H1 (cell line): ENCODE results near the gene ZBTB7B. TPM values are rescaled to one million over a fixed set of nuclear protein-coding genes. Genes with fewer than 3 reads are reported as not detected.

Experiments used
- CTCF ChIA-PET: fragments of 300-600 bp; sonication (Branson Sonifier 250); formaldehyde crosslinking; loops from one replicate; lab custom pipeline; 2021; ENCODE audit not compliant: partially characterized antibody; lab: Charles Lee
- POLR2A ChIA-PET: fragments of 300-600 bp; sonication (Branson Sonifier 250); formaldehyde crosslinking; loops from one replicate; lab custom pipeline; 2021; ENCODE audit warnings: inconsistent platforms; ENCODE audit not compliant: partially characterized antibody; lab: Charles Lee
- DNase-seq, 2 experiments: peaks; one replicate each; pipeline versions ENCODE4 v3.0.0 to v3.0.0-alpha.2; 2010 to 2022; ENCODE audit warnings: low spot score in 2 of 2, low read depth in 1 of 2, mixed read lengths in 1 of 2
- FAIRE-seq: peaks from 2 replicates; lab custom pipeline; 2011; peaks lifted over from hg19 to GRCh38; lab: Jason Lieb, UNC
- H2AFZ ChIP-seq: 2 replicates; pipeline ENCODE4 v1.8.1; 2012; ENCODE audit warnings: low read length, inconsistent platforms
- H2AK5ac ChIP-seq: 2 replicates; pipeline ENCODE4 v1.6.1; 2013; ENCODE audit warnings: low read depth, low read length
- H2BK120ac ChIP-seq: replicated peaks from 2 replicates; pipeline ENCODE3; 2013; ENCODE audit warnings: low read depth, low read length, inconsistent platforms
- H2BK12ac ChIP-seq: 2 replicates; pipeline ENCODE4 v1.6.1; 2013; ENCODE audit warnings: low read depth, low read length
- H2BK15ac ChIP-seq: 2 replicates; pipeline ENCODE4 v1.6.1; 2013; ENCODE audit warnings: low read length
- H2BK20ac ChIP-seq: 2 replicates; pipeline ENCODE4 v1.6.1; 2013; ENCODE audit warnings: low read length
- H2BK5ac ChIP-seq: 2 replicates; pipeline ENCODE4 v1.6.1; 2013; ENCODE audit warnings: low read depth, low read length
- H3K14ac ChIP-seq: 2 replicates; pipeline ENCODE4 v1.6.1; 2013; ENCODE audit warnings: inconsistent platforms; ENCODE audit not compliant: insufficient read length
- H3K18ac ChIP-seq: 2 replicates; pipeline ENCODE4 v1.6.1; 2013; ENCODE audit warnings: low read length; ENCODE audit errors: extremely low read depth
- H3K23ac ChIP-seq: 2 replicates; pipeline ENCODE4 v1.6.1; 2013; ENCODE audit warnings: inconsistent platforms; ENCODE audit not compliant: insufficient read length
- H3K23me2 ChIP-seq: 2 replicates; pipeline ENCODE4 v1.6.1; 2013; ENCODE audit warnings: low read depth, low read length
- H3K27ac ChIP-seq: 2 replicates; pipeline ENCODE4 v1.6.1; 2011; ENCODE audit warnings: low read depth, low read length, inconsistent platforms
- H3K27me3 ChIP-seq, 4 experiments: replicated peaks in 1 of 4; 1 replicate in 1 of 4; 2 replicates in 3 of 4; pipeline versions ENCODE4 v1.6.1 to v1.8.1; 2011 to 2013; ENCODE audit warnings: low read length in 3 of 4, mild to moderate bottlenecking in 3 of 4, inconsistent platforms in 2 of 4, mixed read lengths in 2 of 4, moderate library complexity in 1 of 4; ENCODE audit not compliant: control insufficient read depth in 3 of 4, insufficient read depth in 3 of 4; ENCODE audit errors: extremely low read depth in 1 of 4
- H3K36me3 ChIP-seq, 4 experiments: 2 replicates each; pipeline versions ENCODE4 v1.6.1 to v1.8.1; 2011 to 2013; ENCODE audit warnings: mild to moderate bottlenecking in 4 of 4, low read length in 3 of 4, moderate library complexity in 2 of 4, control low read depth in 1 of 4, inconsistent platforms in 1 of 4; ENCODE audit not compliant: insufficient read depth in 4 of 4, control insufficient read depth in 2 of 4
- H3K4ac ChIP-seq: replicated peaks from 2 replicates; pipeline ENCODE3; 2013; ENCODE audit warnings: low read length, low read depth, mixed read lengths, inconsistent platforms; ENCODE audit not compliant: insufficient read length
- H3K4me1 ChIP-seq, 4 experiments: replicated peaks in 1 of 4; 1 replicate in 1 of 4; 2 replicates in 3 of 4; pipeline versions ENCODE4 v1.6.1 to v1.8.1; 2011 to 2013; ENCODE audit warnings: low read length in 3 of 4, inconsistent platforms in 2 of 4, mixed read lengths in 1 of 4; ENCODE audit not compliant: insufficient read depth in 4 of 4, control insufficient read depth in 3 of 4
- H3K4me2 ChIP-seq, 2 experiments: 2 replicates each; pipeline versions ENCODE4 v1.6.1 to v1.8.1; 2011 to 2013; ENCODE audit warnings: low read depth in 2 of 2, low read length in 2 of 2, control low read depth in 1 of 2, inconsistent platforms in 1 of 2, mild to moderate bottlenecking in 1 of 2; ENCODE audit not compliant: insufficient read depth in 1 of 2
- H3K4me3 ChIP-seq, 4 experiments: fragments of 200-600, 300-600 bp in 1 of 4; sonication (generic), shearing (Covaris generic), sonication (Bioruptor Twin) in 1 of 4; 2 replicates each; pipeline versions ENCODE4 v1.5.1 to v1.8.1; 2011 to 2016; ENCODE audit warnings: low read length in 4 of 4, low read depth in 3 of 4, control low read depth in 2 of 4, inconsistent platforms in 2 of 4, mild to moderate bottlenecking in 2 of 4, mixed read lengths in 1 of 4, moderate library complexity in 1 of 4; ENCODE audit not compliant: insufficient read depth in 2 of 4; ENCODE audit errors: extremely low read depth in 1 of 4
- H3K56ac ChIP-seq: replicated peaks from 2 replicates; pipeline ENCODE3; 2013; ENCODE audit warnings: low read depth, mild to moderate bottlenecking, mixed read lengths, low read length, inconsistent platforms; ENCODE audit not compliant: insufficient read length
- H3K79me1 ChIP-seq: 2 replicates; pipeline ENCODE4 v1.6.1; 2013; ENCODE audit warnings: low read depth, low read length, control low read depth
- H3K79me2 ChIP-seq, 2 experiments: 2 replicates each; pipeline versions ENCODE4 v1.6.1 to v1.8.1; 2012 to 2013; ENCODE audit warnings: low read length in 2 of 2, mild to moderate bottlenecking in 2 of 2, inconsistent platforms in 1 of 2; ENCODE audit not compliant: insufficient read depth in 2 of 2, control insufficient read depth in 1 of 2
- H3K9ac ChIP-seq, 4 experiments: replicated peaks in 1 of 4; 1 replicate in 1 of 4; 2 replicates in 3 of 4; pipeline versions ENCODE4 v1.6.1 to v1.8.1; 2011 to 2013; ENCODE audit warnings: low read depth in 3 of 4, low read length in 3 of 4, control low read depth in 2 of 4, mild to moderate bottlenecking in 2 of 4, moderate library complexity in 2 of 4, inconsistent platforms in 1 of 4; ENCODE audit errors: extremely low read depth in 1 of 4
- H3K9me3 ChIP-seq, 2 experiments: 2 replicates each; pipeline versions ENCODE4 v1.6.1 to v1.8.1; 2012 to 2013; ENCODE audit warnings: mild to moderate bottlenecking in 2 of 2, moderate library complexity in 2 of 2, control low read depth in 1 of 2, inconsistent platforms in 1 of 2, low read depth in 1 of 2, low read length in 1 of 2, mixed read lengths in 1 of 2; ENCODE audit not compliant: insufficient read depth in 2 of 2
- H4K20me1 ChIP-seq, 2 experiments: replicated peaks in 1 of 2; 2 replicates each; pipeline versions ENCODE3 to v1.8.1; 2011 to 2013; ENCODE audit warnings: inconsistent platforms in 2 of 2, low read length in 2 of 2, mild to moderate bottlenecking in 1 of 2; ENCODE audit not compliant: insufficient read depth in 2 of 2, control insufficient read depth in 1 of 2
- H4K5ac ChIP-seq: 2 replicates; pipeline ENCODE4 v1.6.1; 2013; ENCODE audit warnings: low read length, low read depth, mixed read lengths, inconsistent platforms; ENCODE audit not compliant: insufficient read length
- H4K8ac ChIP-seq: 2 replicates; pipeline ENCODE4 v1.8.0; 2013; ENCODE audit warnings: mild to moderate bottlenecking, moderate library complexity, low read length, inconsistent platforms; ENCODE audit not compliant: insufficient read depth; ENCODE audit errors: extremely low read depth
- H4K91ac ChIP-seq: replicated peaks from 2 replicates; pipeline ENCODE3; 2013; ENCODE audit warnings: low read length, mixed read lengths, inconsistent platforms; ENCODE audit not compliant: insufficient read length
- FOSL1 ChIP-seq: IDR thresholded peaks from 2 replicates; pipeline ENCODE4 v1.6.1; 2011; ENCODE audit warnings: mild to moderate bottlenecking, low read depth, low read length, moderate library complexity; ENCODE audit not compliant: insufficient read depth
- POLR2AphosphoS5 ChIP-seq: IDR thresholded peaks from 2 replicates; pipeline ENCODE4 v1.6.1; 2011; ENCODE audit warnings: low read depth, low read length
- WGBS, 2 experiments: shearing (Covaris generic) in 1 of 2; methylation state at CpG; one replicate each; pipeline versions ENCODE4 v1.1.6 to v1.1.7; 2013 to 2015; ENCODE audit warnings: low lambda C conversion rate in 2 of 2, mixed read lengths in 2 of 2, inconsistent platforms in 1 of 2, low coverage in 1 of 2, missing lambda C conversion rate in 1 of 2; ENCODE audit not compliant: insufficient replicate concordance in 2 of 2, insufficient coverage in 1 of 2, insufficient read length in 1 of 2; ENCODE audit errors: extremely low coverage in 1 of 2, missing lambda C conversion rate in 1 of 2; 5-methylcytosine and 5-hydroxymethylcytosine counted together
- polyA plus RNA-seq, 7 experiments: library from polyadenylated mRNA; depleted of rRNA in 3 of 7; stranded (reverse) in 5 of 7; unstranded in 2 of 7; fragments of >200 nt in 5 of 7; fragments of 200-250 nt in 2 of 7; gene quantifications; 1 replicate in 5 of 7; 2 replicates in 1 of 7; 4 replicates in 1 of 7; pipeline versions ENCODE4 v1.2.1 to v1.2.3, GENCODE V29; 2011 to 2013; ENCODE audit warnings: missing spikeins in 2 of 7, mixed read lengths in 2 of 7
- total RNA-seq: library from RNA; stranded (reverse); fragmentation: NEBNext Ultra II Directional; extraction: Animal tissue kit (Norgen Biotek cat#: 25700); gene quantifications from 2 replicates; pipeline ENCODE4 v1.2.1, GENCODE V29; 2021

ZBTB7B gene
- total and polyA plus RNA-seq, 2 of the 8 experiments (the other 6 are each of a cell fraction or from before 2014, with no cell fraction given) = 24.5 to 36.9 TPM

GRCh38 chr1:154962795-154963330, 39.7 kb upstream of the ZBTB7B start:
- Histone ChIP-seq H3K56ac (no peak overlapping the region), H2BK15ac (no peak overlapping the region), H3K36me3 (peaks cover 22 to 50% (median 45%) of the 10 kb centered on the region in 4 experiments), H2BK20ac (no peak overlapping the region), H4K8ac (no peak overlapping the region), H3K18ac (no peak overlapping the region), H3K4me2 (peak overlapping the region in 1 of 2 experiments; percentile 81; a peak in 3 of 4 replicates), H3K27me3 (no peaks in the 10 kb centered on the region), H3K23ac (no peak overlapping the region), H2BK120ac (no peak overlapping the region), H4K91ac (no peak overlapping the region), H4K20me1 (peaks cover 0 to 6% of the 10 kb centered on the region in 2 experiments), H3K79me1 (peaks cover 4% of the 10 kb centered on the region), H3K79me2 (peaks cover 0 to 24% of the 10 kb centered on the region in 2 experiments; a peak in 3 of 4 replicates), H2BK12ac (no peak overlapping the region), H3K4ac (no peak overlapping the region), H2AK5ac (no peak overlapping the region)
- POLR2A ChIA-PET = interaction anchor here (1.0 to 42.8 kb wide), 5 partner anchors 4 to 52 kb away, joined by 3 to 662 read pairs (median 4); partner anchors contain the start of genes CKS1B, FLAD1, LENEP and PBXIP1
- FAIRE-seq = no peak
- TF ChIP-seq POLR2AphosphoS5 (0 out of 2 replicates have a peak, but pooled peaks have one; percentile 31), FOSL1 (no peak)
- TF ChIP-seq, all 59 proteins: peak for 1
- H3K9ac ChIP-seq = no peak overlapping the region
- DNase-seq = no peak
- peaks cover 0 to 4% (median 3%) of the 10 kb centered on the region in 4 experiments; a peak in 6 of 7 replicates for H3K4me1 ChIP-seq
- no peak overlapping the region for H3K14ac ChIP-seq
- CTCF ChIA-PET = interaction anchor here (1.0 to 8.2 kb wide), 6 partner anchors 21 to 97 kb away, joined by 3 to 113 read pairs (median 4); partner anchors contain the start of genes FLAD1 and LENEP
- WGBS, 2 experiments = 70% methylated on average over 6 of the region's 6 CpGs; no CpG with 5 or more reads in 1 of the 2 experiments
- H2BK5ac ChIP-seq = no peak overlapping the region
- H3K23me2 ChIP-seq = no peaks in the 10 kb centered on the region
- H3K9me3 ChIP-seq = no peaks in the 10 kb centered on the region
- H4K5ac ChIP-seq = no peak overlapping the region
- no peak overlapping the region for H2AFZ ChIP-seq
- H3K4me3 ChIP-seq = peak overlapping the region in 2 of 4 experiments; percentile 50 to 84; a peak in 2 of 8 replicates
- H3K27ac ChIP-seq = no peak overlapping the region
